HG03457 (cell line): ENCODE data around the gene AKAP1.

ENCODE experiments used
- ATAC-seq: cut with Tn5 transposase; IDR thresholded peaks from one replicate; pipeline ENCODE4 v1.9.1; 2021; ENCODE audit warnings: moderate number of reproducible peaks; ENCODE audit not compliant: unreplicated experiment

Gene AKAP1

DNA sequence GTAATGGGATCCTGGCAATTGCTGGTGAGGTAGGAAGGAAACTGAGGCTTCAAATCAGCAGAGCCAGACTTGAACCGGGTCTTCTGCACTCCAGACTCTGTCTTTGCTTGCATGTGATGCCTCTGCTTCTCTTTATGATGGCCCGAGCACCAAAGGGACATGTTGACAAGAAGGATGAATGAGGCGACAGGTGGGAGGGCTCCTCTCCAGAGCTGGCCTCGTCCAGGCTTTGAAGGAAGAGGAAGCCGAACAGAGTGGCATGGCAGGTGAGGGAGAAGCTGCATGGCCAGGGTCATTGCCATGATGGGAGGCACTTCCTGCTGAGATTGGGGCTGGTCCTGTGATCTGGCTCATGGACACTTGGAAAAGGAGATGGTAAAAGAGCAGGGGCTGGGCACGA lies 40.8 kb downstream of the AKAP1 start:
- no peak for ATAC-seq

- no peak for ATAC-seq
Measured at GRCh38 chr17:57130708-57131461, 45.8 kb downstream of the AKAP1 start.

DNA sequence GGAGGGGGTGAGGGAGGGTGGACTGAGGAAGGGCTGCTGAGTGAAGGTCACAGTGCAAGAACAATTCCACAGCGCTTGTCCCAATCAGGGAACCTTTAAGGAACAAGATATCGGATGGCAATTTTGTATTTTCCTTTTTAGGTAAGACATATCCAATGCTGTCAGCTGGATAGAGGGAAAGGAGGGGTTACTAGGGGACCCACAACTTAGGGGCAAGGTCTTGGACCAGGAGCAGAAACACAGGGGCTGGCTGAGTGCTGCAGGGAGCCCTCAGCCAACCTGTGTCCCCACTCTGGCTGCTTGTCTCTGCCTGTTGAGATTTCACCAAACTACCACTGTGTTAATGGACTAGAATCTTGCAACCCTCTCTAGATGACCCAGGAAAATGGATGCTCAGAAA lies 47.6 kb downstream of the AKAP1 start:
- no peak for ATAC-seq

- ATAC-seq = no peak
Measured at GRCh38 chr17:57133486-57133885, 48.4 kb downstream of the AKAP1 start.

DNA sequence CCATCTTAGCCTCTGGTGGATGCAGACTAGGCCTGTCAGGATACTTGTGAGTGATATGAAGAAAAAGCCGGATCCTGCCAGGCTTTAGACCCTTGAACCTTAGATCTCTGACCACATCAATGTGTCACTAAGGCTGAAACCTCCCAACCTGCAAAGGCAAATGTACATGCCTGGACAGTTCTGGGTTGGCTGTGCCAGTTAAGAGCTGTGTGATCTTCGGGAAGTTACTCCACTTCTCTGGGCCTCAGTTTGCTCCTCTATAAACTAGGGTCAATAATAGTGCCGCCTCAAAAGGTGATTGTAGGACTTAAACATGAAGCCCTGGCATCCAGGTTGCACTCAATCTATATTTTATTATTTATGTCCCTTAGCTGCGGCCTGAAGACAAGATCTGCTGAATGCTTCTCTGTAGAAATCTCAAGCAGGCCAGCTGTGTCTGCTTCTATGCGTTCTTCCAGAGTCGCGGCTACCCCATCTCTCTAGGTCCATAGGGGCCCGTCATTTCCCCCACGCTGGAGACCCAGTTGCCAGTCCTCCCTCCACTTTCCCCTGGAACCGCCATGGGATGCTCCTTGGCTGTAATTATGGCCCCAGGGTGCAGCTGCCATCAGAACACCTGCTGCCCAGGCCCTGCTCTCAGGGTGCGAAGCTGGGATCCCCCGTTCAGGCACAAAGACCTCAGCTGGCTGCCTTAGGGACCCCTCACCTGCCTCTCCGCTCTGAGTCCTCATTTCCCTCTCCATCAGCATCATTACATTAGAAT lies 50.2 kb downstream of the AKAP1 start:
- ATAC-seq = no peak

- ATAC-seq = no peak
Measured at GRCh38 chr17:57135789-57136291, 50.8 kb downstream of the AKAP1 start.

GRCh38 chr17:57136355-57136754 lies 51.3 kb downstream of the AKAP1 start:
- no peak for ATAC-seq

GRCh38 chr17:57138030-57138911 lies 53.2 kb downstream of the AKAP1 start:
- ATAC-seq = no peak

GRCh38 chr17:57138956-57139576 lies 54.0 kb downstream of the AKAP1 start:
- no peak for ATAC-seq

DNA sequence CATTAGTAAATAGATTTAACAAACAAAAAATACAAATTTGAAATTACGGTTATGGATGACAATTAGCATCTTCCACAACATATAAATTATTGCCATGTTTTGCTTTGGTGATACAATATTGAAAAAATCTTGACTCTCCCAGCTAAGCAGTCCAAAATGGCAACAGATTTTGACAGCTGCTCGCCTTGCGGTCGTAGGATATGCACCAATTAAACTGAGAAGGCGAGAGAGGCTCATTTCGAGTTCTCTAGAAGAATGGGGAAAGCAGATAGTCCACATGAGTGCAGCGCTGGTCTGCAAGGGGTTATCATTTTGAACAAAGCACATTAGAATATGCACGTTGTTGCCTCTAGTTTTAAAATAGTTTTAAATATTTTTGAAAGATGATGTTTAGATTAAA lies 55.3 kb downstream of the AKAP1 start:
- no peak for ATAC-seq

DNA sequence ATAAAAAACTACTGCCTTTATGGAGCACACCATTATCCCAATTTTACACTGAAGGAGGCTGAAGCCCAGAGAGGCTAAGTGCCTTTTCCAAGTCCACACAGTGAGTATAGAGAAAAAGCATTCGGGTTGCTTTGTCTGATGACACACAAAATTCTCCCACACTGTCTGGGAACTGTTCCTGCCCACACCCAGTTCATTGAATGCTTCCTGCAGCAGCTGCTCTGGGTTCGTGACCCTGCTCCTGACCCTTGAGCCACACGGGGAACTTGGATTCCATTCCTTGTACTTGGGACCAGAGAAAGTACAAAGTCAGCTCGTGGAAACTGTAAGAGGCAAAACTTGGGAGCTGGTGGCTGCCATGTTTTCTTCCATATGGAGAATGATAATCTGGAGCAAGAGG lies 57.9 kb downstream of the AKAP1 start:
- no peak for ATAC-seq

GRCh38 chr17:57143361-57143760 lies 58.3 kb downstream of the AKAP1 start:
- ATAC-seq = no peak

DNA sequence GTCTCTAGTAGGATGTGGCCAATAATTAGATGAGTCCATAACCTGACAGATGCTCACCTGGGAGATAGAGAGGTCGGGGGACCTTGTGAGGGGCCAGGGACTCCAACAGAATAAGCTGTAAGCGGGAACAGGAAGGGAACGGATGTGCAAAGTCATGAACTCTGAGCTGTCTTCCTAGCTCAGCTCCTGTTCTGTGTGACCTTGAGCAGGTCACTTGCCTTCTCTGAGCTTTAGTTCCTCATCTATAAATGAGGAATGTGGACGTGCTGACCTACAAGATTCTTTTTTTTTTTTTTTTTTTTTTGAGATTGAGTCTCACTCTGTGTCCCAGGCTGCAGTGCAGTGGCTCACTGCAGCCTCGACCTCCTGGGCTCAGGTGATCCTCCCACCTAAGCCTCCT lies 58.9 kb downstream of the AKAP1 start:
- ATAC-seq = no peak

GRCh38 chr17:57144567-57144966 lies 59.5 kb downstream of the AKAP1 start:
- ATAC-seq = no peak

DNA sequence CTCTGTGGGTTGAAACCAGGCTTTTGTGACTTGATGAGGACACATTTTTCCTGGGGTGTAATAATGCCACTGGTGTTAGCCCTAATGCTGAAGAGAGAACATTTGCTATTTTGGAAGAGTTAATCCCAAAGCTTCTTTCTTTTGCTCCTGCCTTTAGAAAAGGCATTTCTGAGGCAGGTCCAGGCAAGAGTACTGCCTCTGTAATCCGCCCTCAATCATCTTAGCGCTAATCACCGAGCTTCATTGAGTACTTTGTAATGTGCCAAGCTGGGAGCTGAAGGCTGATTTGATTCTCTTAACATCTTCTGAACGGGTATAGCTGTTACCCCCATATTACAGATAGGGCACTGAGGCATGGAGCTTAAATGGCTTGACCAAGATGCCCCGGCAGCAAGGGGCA lies 60.3 kb downstream of the AKAP1 start:
- ATAC-seq = no peak

DNA sequence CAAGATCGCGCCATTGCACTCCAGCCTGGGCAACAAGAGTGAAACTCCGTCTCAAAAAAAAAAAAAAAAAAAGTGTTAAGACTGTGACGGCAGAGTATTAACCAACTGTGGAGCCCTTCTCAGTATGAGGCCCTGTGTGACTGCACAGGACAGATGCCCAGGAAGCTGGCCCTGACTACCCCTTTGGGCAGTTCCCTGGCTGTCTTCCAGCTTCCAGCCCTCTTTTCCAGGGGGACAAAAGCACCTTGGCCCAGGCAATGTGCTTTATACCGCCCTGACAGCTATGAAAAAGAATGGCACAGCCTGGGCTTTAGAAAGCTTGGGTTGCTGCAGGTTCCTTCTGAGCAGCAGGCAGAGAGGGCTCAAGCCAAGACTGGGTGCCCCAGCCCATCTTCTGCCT lies 61.2 kb downstream of the AKAP1 start:
- ATAC-seq = no peak

GRCh38 chr17:57151798-57152197 lies 66.8 kb downstream of the AKAP1 start:
- ATAC-seq = no peak

- ATAC-seq = no peak
Measured at GRCh38 chr17:57152967-57153528, 68.0 kb downstream of the AKAP1 start.

DNA sequence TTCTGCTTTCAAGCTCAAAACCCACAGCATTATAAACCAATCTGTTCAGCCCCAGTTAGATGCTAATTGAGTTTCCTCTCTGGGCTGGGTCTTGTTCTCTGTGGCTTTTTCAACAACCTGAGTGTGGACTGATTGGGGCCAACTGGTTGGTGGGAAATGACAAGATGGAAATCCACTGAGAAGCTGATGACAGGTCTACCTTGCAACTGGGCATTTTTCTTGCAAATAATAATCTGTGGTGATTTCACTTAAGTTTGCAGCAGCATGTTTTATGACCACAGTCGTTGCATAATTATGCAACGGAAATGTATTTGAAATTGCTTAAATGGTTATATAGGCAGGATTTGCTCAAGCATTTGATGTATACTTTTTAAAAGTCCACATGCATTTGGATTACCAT lies 69.9 kb downstream of the AKAP1 start:
- ATAC-seq = no peak

- ATAC-seq = no peak
Measured at GRCh38 chr17:57158325-57158724, 73.3 kb downstream of the AKAP1 start.

- no peak for ATAC-seq
Measured at GRCh38 chr17:57158795-57159194, 73.7 kb downstream of the AKAP1 start.
